GM18951 (cell line): Measurements from ENCODE around the gene TBC1D5.
"Not testable (repeated sequence)": the region's sequence is repeated elsewhere in the genome, so short reads cannot be mapped to it uniquely, and the experiment has no call there.

Experiments used
- POLR2A ChIP-seq: IDR thresholded peaks from 4 replicates; pipeline ENCODE4 v1.6.1; 2011; ENCODE audit warnings: mild to moderate bottlenecking; ENCODE audit not compliant: insufficient read length, insufficient read depth; ENCODE audit errors: extremely low read depth
- in situ Hi-C: fragments of 300-500 bp; cut with MboI; formaldehyde crosslinking; loops from one replicate; pipeline ENCODE4 v1.12.0; 2022; ENCODE audit warnings: low sequenced_read_pairs, mixed read lengths, inconsistent platforms; ENCODE audit not compliant: unreplicated experiment

TBC1D5 gene

DNA sequence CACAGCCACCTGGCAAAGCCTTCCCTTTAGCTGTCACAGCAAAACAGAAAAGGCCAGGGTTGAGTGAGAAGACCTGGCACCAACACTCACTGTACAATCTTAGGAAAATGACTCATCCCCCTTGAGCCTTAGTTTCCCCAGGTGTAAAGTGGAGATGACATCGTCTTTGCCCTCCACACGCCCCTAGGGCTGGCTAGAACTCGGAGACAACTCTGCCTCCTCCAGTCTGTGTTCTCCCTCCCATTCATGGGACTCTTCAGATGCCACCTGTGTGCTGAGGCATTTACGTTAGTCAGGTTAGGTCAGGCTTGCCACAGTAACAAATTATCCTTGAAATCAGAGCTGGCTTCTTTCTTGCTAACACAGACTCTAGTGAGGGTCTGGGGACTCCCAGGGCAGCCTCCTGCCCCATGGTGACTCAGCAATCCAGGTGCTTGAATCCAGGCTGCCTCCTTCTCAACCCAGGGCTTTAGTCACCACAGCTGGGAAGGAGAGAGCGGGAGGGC is 605.1 kb downstream of the TBC1D5 start:
- in situ Hi-C loops = no loop called here
- TF ChIP-seq POLR2A = no peak

DNA sequence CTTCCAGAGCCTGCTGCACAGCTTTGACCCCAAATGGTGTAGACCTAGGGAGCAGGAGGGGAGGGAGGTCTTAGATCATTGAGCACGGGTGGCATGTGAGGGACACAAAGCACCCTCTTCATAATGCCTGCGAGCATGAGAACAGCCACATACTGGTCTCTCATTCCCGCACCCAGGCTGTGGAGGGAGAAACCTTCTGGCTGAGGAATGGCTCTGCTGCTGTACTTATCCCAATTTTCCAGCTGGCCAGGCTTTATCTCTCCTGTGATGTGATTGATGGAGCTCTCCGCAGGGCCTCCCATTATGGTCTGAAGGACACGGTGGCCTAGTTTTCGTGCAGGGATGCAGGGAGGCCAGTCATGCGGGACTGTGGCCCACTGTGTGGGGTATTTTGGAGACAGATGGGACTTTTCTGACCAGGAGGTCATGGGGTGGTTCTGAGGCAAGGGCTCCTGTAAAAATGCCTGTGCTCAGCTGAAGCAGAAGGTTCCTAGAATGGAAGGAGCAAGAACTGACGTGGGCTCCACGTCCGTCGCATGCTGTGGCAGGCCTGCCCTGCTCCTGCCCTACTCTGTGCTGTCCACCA is 606.2 kb downstream of the TBC1D5 start:
- in situ Hi-C loops = no loop called here
- no peak for TF ChIP-seq POLR2A

DNA sequence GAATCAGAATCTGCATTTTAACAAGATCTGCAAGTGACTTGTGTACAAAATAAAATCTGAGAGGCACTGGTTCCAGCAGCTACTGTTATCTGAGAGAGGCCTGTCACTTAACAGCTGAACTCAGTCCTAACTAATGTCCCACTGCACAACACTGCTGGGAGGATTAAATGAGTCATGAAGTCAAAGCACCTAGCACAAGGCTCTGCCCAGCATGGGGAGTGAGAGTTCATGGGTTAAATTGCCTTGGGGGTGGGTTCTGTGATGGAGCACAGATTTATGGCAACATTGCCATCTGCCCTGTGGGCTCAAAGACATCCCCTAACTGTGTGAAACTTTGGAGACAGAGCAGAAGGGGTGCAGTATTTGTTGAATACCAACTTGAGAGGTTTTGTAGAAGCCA is 606.7 kb downstream of the TBC1D5 start:
- in situ Hi-C loops = no loop called here
- no peak for TF ChIP-seq POLR2A

DNA sequence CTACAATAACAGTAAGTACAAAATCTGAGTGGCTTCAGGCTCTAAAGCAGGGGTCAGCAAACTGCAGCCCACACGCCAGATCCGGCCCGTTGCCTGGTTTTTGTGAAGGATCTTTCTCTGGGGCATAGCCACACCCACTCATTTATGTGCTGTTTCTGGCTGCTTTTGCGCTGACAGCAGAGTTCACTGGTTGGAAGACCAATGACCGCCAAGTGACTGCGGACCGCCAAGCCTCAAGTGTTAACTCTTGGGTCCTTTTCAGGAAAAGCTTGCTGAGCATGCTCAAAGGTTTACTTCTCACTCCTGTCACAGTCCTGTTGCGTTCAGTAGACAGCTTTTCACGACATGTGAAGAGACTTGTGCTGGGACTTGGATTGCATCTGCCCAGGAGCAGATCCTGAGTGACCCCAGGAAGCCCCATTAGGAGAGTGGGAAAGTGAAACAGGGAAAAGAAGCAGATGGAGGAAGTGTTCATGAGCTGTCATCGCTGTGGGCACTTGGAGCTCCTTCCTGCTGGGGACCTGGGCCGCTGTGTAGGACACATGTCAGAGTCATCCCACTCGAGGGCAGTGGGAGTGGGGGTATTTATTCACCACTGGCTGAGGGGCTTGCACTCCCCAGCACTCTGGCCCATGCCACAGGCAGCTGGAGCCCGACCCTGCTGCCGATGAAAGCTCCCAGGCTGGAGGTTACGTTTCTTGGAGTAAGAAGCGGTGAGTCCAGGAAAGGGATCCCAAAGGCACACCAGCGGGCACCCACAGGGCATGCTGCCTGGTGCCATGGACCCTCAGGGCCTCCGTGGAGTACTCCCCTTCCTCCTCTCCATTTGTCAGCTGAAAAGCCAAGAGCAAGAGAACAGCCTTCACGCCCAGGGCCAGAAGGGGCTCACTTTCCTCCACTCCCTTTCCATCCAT is 608.5 kb downstream of the TBC1D5 start:
- TF ChIP-seq POLR2A = no peak
- in situ Hi-C loops = no loop called here

DNA sequence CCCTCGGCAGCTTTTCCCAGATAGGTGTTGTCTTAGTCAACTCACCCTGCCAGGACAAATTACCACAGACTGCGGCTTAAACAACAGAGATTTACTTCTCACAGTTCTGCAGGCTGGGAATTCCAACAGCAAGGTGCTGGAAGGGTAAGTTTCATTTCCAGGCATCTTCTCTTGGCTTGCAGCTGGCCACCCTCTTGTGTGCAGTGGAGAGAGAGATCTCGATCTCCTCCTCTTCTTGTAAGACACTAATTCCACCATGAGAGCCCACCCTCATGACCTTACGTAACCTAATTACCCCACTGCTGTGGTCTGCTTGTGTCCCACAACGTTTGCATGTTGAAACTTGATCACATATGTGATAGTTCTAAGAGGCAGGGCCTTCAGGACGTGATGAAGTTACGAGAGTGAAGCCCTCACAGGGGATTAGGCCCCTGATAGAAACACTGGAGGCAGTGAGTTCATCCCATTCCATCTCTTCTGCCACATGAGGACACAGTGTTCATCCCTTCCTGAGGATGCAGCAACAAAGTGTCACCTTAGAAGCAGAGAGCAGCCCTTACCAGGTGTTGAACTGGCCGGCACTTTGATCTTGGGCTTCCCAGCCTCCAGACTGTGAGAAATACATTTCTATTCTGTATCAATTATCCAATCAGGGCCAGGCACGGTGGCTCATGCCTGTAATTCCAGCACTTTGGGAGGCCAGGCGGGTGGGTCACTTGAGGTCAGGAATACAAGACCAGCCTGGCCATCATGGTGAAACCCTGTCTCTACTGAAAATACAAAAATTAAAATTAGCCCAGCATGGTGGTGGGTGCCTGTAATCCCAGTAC is 609.9 kb downstream of the TBC1D5 start:
- TF ChIP-seq POLR2A = no peak
- in situ Hi-C loops = no loop called here

DNA sequence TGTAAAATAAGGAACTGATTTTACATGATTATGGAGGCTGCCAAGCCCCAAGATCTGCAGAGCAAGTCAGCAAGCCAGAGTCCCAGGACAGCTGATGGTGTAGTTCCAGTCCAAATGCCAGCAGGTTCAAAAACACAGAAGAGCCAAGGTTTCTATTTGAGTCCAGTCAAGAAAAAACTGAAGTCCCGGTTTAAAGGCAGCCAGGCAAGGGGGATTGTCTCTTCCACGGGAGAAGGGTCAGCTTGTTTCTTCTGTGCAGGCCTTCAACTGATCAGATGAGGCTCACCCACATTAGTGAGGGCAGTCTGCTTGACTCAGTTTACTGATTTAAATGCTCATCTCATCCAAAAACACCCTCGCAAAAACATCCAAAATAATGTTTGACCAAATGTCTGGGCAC is 611.5 kb downstream of the TBC1D5 start:
- TF ChIP-seq POLR2A = no peak
- in situ Hi-C loops = no loop called here

DNA sequence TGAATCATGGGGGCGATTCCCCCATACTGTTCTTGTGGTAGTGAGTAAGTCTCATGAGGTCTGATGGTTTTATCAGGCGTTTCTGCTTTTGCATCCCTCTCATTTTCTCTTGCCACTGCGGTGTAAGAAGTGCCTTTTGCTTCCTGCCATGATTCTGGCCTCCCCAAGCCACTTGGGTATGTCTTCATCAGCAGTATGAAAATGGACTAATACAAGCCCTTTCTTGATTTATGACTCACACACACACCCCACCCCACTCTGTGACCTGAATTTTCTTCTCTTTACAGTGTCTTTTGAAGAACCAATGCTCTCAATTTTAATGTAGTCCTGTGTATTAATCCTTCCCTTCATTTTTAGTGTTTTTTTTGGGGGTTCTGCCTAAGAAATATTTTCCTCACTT is 612.9 kb downstream of the TBC1D5 start:
- in situ Hi-C loops = no loop called here
- TF ChIP-seq POLR2A = no peak

DNA sequence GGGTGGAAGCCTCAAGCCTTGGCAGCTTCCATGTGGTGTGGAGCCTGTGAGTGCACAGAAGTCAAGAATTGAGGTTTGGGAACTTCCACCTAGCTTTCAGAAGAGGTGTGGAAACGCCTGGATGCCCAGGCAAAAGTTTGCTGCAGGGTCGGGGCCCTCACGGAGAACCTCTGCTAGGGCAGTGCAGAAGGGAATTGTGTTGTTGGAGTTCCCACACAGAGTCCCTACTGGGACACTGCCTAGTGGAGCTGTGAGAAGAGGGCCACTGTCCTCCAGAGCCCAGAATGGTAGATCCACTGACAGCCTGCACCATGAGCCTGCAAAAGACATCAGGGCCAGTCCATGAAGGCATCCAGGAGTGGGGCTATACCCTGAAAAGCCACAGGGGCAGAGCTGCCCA is 613.8 kb downstream of the TBC1D5 start:
- in situ Hi-C loops = not testable (repeated sequence)

DNA sequence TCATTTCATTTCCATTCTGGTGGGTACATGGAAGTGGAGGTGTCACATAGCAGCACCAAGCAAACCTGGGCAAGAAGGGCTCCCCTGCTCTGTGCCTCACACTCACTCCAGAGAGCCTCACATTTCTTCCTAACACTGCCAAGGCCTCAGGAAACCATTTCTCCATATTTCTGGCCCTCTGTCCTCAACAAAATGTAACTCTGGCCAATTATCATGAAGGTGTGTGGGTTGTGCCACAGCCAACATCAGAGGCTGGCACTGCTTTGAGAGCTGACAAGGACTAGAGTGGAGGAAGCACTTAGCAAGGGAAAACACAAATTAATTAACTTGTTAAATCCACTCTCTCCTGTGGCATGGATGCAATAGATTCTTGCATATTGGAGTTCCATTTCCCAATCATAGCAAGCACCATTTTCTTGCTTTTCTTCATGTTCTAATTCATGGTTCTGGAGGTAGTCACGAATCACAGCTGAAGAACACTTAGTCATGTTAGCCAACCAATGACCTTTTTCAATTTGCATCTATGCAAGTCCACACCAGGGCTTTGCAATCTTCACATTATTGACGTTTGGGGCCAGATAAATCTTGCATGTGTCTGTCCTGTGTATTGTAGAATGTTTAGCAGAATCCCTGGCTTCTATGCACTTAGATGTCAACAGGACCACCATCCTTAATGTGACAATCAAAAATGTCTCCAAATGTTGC is 616.5 kb downstream of the TBC1D5 start:
- in situ Hi-C loops = no loop called here
- TF ChIP-seq POLR2A = no peak

DNA sequence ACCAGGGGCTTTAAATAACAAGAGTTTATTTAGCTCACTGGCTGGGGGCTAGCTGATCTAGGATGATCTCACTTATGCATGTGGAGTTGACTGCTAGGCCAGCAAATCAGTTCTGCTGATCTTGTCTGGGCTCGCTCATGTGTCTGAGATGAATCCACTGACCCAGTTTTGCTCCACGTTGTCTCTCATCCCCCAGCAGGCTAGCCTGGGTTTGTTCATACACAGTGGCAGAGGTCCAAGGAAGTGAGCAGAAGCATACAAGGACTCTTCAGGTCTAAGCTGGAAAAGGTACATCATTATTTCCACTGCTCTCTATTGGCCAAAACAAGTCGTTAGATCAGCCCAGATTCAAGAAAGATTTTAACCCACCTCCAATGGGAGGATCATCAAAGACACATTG is 619.7 kb downstream of the TBC1D5 start:
- TF ChIP-seq POLR2A = no peak
- in situ Hi-C loops = no loop called here

DNA sequence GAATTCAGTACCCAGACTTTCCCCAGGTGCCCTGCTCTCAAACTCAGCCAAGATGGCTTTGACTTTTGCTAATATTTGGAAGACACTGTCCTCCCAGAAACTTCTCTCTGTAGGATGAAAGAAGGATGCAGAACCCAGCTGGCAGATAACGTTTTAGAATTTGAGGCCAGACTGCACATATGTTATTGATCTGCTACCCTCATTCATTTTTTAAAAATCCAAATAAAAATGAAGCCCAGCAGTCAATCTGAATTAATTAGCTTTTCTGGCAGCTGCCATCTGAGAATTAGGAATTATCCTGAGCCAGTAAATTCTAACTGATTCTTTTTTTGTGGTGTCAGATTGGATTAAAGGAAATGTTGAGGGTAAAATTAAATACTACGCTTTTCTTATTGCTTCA is 621.1 kb downstream of the TBC1D5 start:
- in situ Hi-C loops = no loop called here
- no peak for TF ChIP-seq POLR2A

DNA sequence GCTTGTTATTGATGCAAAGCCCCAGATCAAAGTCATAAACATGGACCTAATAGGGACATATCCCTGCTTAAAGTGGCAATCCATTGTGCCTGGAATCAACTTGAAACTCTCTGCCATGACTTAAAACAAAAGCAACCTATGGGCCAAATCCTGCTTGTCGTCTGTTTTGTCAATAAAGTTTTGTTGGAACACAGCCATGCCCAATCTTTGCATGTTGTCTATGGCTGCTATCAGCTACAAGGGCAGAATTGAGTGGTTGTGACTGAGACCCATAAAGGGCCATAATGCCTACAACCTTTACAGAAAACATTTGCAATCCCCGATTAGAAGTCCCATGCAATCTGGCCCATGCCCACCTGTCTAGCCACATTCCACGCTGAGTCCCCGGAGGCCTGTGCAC is 622.3 kb downstream of the TBC1D5 start:
- TF ChIP-seq POLR2A = no peak
- in situ Hi-C loops = no loop called here
